Stimulated activated CD8-positive, alpha-beta memory T cell treated with anti-CD3 and anti-CD28 coated beads, Interleukin-2, amount 100 ng/mL, for 1 hour (primary cell): ENCODE measurements around the gene VWA8.
"Not testable (repeated sequence)": the region's sequence is repeated elsewhere in the genome, so short reads cannot be mapped to it uniquely, and the experiment has no call there.

Source experiments
- DNase-seq, 2 donors: peaks; one replicate each; pipeline ENCODE4 v3.0.0-alpha.2; 2020; ENCODE audit warnings: low read depth in 2 of 2

VWA8 gene

GRCh38 chr13:41647699-41648313 lies 313.1 kb downstream of the VWA8 start:
- DNase-seq = not testable (repeated sequence)

DNA sequence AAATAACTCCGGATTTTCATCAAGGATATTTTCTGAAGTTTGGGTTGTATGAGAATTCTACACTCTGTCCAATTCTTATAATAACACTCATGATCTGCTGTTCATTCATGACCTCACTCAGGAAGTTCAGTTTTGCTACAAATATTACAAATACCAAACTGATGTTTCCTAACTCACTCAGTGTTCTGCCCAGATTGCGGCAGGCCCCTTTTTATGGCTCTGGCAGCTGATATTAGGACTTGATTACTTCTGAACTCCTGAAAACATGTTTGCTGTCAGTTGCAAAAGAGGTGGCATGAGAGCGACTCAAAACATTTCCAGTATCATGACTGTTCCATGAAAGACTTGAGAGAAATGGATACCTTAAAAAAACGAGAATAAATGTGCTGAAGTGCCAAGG lies 315.6 kb downstream of the VWA8 start:
- DNase-seq = no peak

DNA sequence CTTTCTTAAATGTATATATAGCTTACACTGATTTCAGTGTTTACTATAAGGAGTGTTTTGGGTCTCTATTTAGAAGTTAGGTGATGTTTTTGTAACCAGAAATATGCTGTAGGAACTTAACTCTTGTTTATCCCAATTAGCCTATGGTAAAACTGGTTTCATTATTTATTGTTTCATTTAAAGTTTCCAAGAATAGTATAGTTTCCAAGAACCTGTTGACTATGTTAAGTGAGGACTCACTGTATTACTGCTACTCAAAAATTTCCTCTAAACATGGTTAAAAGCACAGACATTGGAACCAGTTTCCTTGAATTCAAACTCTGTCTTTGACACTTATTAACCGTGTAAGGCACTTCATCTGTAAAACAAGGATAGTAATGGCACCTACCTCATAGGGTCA lies 316.2 kb downstream of the VWA8 start:
- DNase-seq = no peak

- DNase-seq = no peak
Observed at GRCh38 chr13:41643507-41643906, 317.4 kb downstream of the VWA8 start.

DNA sequence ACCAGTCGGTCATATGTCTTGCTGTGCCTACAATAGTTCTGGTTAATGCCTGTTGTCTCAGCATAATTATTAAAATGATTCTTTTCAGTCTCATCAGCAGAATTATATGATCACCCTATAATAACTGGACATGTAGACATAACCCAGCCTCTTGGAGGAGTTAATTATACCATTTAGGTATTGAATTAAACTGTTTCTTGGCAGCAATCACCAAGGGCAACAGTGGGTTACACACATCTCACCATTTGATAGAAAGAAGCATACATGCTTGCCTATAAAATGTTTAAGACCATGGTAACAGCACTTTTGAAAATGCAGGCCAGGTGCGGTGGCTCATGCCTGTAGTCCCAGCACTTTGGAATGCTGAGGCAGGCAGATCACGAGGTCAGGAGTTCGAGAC lies 318.9 kb downstream of the VWA8 start:
- no peak for DNase-seq

GRCh38 chr13:41641429-41641828 lies 319.5 kb downstream of the VWA8 start:
- no peak for DNase-seq

DNA sequence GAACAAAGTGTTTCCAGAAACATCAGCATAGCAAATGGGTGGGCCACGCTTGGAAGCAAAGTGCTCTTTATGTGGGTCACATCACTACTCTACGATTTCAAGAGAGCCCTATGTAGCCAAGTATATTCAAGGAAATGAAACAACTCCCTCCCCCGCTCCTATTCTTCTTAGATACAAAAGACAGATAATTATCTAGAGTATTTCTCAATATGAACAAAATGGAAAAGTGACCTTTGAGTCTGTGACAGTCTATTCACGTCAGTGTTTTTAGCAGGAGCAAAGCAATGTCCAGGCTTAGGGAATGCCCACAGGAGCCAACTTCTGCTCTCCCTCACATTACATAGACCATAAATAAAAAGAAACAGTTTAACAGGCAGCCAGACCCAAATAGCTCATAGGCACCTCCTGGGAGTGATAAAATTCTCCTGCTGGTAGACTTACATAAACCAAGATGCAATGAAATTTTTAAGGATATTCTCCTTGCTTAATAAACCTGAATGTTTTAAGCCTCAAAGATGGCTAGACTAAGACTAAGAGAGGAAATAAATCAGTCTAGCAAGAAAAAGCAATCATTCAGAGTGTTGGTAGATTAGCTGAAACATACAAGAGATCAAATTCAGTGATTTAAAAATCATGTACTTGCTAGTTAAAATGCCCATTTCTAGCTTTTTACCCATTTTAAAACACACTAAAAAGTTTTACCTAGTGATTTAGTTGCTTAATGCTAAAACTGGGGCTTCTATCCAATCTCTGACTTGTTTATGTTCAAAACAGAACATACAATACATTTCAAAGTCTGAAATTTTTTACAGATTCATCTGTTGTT lies 320.7 kb downstream of the VWA8 start:
- no peak for DNase-seq

- no peak for DNase-seq
Observed at GRCh38 chr13:41639237-41639904, 321.5 kb downstream of the VWA8 start.

DNA sequence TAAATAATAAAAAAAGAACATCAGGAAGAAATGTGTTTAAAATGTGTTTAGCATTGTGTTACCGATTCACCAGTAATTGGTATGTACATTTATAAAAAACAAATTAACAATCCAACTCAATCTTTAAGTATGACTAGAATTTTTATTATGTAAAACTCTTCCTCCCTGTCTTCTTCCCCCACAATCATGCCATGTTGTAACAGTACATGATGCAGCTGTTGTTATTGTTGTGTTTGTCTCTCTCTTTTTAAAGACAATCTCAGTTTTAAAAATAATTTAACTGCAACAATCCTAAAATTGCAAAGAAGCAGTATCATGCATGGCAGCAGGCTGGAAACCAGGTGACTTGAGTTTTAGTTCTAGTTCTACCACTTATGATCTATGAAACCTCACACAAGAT lies 323.3 kb downstream of the VWA8 start:
- no peak for DNase-seq

DNA sequence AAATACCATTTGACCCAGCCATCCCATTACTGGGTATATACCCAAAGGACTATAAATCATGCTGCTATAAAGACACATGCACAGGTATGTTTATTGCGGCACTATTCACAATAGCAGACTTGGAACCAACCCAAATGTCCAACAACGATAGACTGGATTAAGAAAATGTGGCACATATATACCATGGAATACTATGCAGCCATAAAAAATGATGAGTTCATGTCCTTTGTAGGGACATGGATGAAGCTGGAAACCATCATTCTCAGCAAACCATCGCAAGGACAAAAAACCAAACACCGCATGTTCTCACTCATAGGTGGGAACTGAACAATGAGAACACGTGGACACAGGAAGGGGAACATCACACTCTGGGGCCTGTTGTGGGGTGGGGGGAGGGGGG lies 323.9 kb downstream of the VWA8 start:
- DNase-seq = not testable (repeated sequence)

- not testable (repeated sequence) for DNase-seq
Observed at GRCh38 chr13:41636590-41636989, 324.3 kb downstream of the VWA8 start.

- no peak for DNase-seq
Observed at GRCh38 chr13:41634407-41634806, 326.5 kb downstream of the VWA8 start.

- DNase-seq = no peak
Observed at GRCh38 chr13:41633776-41634175, 327.1 kb downstream of the VWA8 start.

DNA sequence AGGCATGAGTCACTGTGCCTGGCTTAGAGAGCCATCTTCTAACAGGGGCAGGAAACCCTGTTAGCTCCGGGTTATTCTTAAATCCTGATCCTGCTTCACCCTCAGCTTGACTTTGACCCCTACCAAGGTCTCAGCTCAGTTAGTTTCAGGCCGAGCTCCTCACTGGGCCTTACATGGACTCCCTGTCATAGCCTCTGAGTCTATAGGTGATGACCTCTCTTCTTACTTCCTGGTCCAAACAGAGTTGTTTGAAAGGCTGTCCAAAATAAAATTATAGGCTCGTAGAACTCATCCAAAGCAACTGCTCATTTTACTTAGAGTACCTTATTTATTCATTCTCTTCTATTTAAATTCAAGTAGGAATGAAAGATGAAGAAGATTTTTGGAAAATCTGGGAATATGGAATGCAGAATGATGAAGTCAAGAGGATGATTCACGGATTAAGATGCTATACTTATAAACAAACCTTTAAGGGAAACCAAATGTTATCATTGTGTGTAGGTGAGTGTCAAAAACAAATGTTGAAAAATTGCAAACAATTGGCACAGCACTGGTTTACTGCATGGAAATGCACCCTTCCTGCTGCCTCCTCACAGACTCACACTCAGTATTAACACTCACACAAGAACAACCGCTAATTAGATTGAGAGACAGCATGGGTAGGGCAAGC lies 329.5 kb downstream of the VWA8 start:
- no peak for DNase-seq

- no peak for DNase-seq
Observed at GRCh38 chr13:41627425-41627824, 333.5 kb downstream of the VWA8 start.

DNA sequence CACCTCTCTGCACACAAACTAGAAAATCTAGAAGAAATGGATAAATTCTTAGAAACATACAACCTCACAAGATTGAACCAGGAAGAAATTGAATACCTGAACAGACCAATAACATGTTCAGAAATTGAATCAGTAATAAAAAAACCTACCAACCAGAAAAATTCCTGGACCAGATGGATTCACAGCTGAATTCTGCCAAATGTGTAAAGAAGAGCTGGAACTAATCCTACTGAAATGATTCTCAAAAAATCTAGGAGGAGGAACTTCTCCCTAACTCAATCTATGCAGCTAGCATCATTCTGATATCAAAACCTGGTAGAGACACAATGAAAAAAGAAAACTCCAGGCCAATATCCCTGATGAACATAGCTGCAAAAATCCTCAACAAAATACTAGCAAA lies 336.9 kb downstream of the VWA8 start:
- no peak for DNase-seq

DNA sequence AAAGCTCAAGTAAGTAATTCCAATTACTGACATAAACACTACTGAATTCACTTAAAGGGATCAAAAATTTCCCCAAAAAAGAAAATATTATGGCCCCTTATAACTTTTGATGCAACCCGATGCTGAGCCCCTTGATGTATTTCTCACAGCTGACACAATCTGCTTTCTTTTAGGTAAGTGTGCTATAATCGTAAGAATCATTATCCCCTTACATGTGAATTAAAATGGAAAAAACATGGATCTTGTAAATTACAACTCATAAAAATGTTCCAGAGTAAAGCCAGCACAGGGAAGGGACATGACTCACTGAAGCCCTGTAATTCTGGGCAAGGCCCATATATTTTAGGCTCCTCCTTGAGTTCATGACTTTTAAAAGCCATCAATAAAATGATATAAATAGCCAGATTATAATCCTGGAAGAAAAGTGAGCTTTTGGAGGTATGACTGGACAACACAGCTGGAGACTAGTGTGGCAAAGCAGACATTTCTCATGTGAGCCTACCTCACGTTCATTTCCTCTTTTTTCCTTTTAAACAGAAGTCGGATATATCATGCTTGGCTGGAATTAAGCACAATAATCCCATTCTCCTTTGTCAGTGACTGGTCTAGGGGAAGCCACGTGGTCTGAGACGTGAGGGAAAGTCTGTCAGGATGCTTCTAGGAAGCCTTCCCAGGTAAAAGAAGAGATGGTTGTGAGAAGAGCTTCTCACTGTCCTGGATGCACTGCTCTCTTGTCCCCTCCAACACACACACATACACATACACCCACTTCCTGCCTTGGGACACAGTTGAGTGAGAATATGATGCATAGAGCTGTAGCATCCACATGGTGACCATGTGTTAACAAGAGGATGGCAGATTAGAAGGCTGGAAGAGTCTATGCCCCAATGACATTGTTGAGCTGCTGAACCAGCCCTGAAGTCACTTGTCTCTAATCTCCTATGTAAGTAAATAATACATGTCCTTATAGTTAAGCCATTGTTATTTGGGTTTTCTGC lies 338.2 kb downstream of the VWA8 start:
- DNase-seq = no peak

GRCh38 chr13:41621716-41622431 lies 339.0 kb downstream of the VWA8 start:
- DNase-seq = no peak

DNA sequence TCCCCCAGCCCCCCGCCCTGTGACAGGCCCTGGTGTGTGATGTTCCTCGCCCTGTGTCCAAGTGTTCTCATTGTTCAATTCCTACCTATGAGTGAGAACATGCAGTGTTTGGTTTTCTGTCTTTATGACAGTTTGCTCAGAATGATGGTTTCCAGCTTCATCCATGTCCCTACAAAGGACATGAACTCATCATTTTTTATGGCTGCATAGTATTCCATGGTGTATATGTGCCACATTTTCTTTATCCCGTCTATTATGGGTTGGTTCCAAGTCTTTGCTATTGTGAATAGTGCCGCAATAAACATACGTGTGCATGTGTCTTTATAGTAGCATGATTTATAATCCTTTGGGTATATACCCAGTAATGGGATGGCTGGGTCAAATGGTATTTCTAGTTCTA lies 343.3 kb downstream of the VWA8 start:
- not testable (repeated sequence) for DNase-seq

GRCh38 chr13:41616151-41616550 lies 344.8 kb downstream of the VWA8 start:
- DNase-seq = no peak

GRCh38 chr13:41615528-41615855 lies 345.4 kb downstream of the VWA8 start:
- DNase-seq = no peak
